Stimulated activated naive CD8-positive, alpha-beta T cell treated with anti-CD3 and anti-CD28 coated beads, Interleukin-15, Interleukin-2, amounts not matched to agents 100 ng/mL and 50 ng/mL, for 24 hours (primary cell): ENCODE results near the gene CLK3.
"Not testable (repeated sequence)": the region's sequence is repeated elsewhere in the genome, so short reads cannot be mapped to it uniquely, and the experiment has no call there.

ENCODE experiments used
- H3K27ac Mint-ChIP-seq: one replicate; pipeline ENCODE4 v1.8.0; 2021; ENCODE audit warnings: mild to moderate bottlenecking, mixed read lengths
- H3K27me3 Mint-ChIP-seq: one replicate; pipeline ENCODE4 v1.8.0; 2021; ENCODE audit warnings: mixed read lengths
- H3K36me3 Mint-ChIP-seq: one replicate; pipeline ENCODE4 v1.8.0; 2021; ENCODE audit warnings: low read depth, mixed read lengths
- H3K4me1 Mint-ChIP-seq: one replicate; pipeline ENCODE4 v1.8.0; 2021; ENCODE audit warnings: low read depth, mixed read lengths
- H3K4me3 Mint-ChIP-seq: one replicate; pipeline ENCODE4 v1.8.0; 2021; ENCODE audit warnings: mild to moderate bottlenecking, mixed read lengths
- H3K9me3 Mint-ChIP-seq: one replicate; pipeline ENCODE4 v1.8.0; 2021; ENCODE audit warnings: mixed read lengths

The CLK3 gene

DNA sequence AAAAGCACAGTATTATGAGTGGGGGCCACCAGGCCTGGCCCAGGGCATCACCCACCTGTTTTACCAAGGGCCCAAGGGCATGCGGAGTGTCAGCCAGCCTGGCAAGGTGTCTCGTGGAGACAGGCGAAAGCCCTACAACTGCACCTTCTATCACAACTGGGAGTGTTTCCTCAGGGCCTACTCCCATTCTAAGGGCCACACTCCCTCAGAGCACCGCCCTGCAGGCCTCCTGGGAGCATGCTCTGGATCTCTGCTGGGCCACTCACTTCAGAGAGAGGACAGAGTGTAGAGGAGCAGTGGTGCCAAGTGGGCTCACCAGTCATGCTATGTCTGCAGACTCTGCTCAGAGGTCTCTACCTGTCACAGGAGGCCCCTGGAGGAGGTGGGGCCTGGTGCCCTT, 21.2 kb upstream of the CLK3 start:
- H3K36me3 Mint-ChIP-seq = peaks cover 49% of the 10 kb centered on the region
- H3K4me3 Mint-ChIP-seq = no peak overlapping the region
- H3K27ac Mint-ChIP-seq = peak overlapping the region; percentile 58
- H3K27me3 Mint-ChIP-seq = no peaks in the 10 kb centered on the region
- peaks cover 18% of the 10 kb centered on the region for H3K4me1 Mint-ChIP-seq
- no peaks in the 10 kb centered on the region for H3K9me3 Mint-ChIP-seq

DNA sequence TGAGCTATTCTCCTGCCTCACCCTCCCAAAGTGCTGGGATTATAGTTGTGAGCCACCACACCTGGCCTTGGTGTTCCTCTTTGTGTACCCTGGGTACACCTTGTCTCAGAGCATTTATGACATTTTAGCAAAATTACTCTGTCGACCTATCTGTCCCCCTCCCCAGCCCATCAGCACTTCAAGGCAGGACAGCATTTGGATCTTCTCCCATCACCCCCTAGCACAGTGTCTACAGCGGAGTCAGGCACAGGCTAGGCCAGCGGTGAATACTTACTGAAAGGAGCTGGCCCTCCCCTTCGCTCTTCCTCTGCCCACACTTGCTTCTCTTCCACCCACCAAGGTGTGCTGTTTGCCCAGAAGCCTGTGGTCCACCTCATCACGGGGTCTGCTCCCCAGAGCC, 20.4 kb upstream of the CLK3 start:
- Mint-ChIP-seq H3K36me3 (peaks cover 42% of the 10 kb centered on the region), H3K27ac (no peak overlapping the region), H3K27me3 (no peaks in the 10 kb centered on the region), H3K4me3 (no peak overlapping the region), H3K9me3 (no peaks in the 10 kb centered on the region), H3K4me1 (peaks cover 21% of the 10 kb centered on the region)

DNA sequence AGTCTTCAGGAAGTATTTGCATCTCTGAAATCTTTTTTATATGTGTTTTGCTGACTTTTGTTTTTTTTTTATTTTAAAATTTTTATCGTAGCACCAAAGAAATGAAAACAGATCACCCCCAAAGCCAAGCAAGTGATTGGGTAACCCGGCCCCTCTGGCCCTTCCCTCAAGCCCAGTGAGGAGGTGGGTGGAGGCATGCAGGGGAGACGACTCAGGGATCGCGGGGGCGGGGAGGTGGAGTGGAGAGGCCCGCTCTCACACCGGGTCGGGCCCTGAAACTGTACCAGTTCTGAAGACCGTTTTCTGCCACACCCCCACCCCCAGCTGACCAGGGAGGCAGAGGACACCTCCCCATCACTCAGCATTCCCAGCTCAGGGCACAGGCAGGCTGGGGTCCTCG, 18.9 kb upstream of the CLK3 start:
- peaks cover 21% of the 10 kb centered on the region for H3K4me1 Mint-ChIP-seq
- H3K27ac Mint-ChIP-seq = peak overlapping the region; percentile 40
- not testable (repeated sequence) for H3K9me3 Mint-ChIP-seq, H3K4me3 Mint-ChIP-seq, H3K27me3 Mint-ChIP-seq
- peaks cover 34% of the 10 kb centered on the region for H3K36me3 Mint-ChIP-seq

DNA sequence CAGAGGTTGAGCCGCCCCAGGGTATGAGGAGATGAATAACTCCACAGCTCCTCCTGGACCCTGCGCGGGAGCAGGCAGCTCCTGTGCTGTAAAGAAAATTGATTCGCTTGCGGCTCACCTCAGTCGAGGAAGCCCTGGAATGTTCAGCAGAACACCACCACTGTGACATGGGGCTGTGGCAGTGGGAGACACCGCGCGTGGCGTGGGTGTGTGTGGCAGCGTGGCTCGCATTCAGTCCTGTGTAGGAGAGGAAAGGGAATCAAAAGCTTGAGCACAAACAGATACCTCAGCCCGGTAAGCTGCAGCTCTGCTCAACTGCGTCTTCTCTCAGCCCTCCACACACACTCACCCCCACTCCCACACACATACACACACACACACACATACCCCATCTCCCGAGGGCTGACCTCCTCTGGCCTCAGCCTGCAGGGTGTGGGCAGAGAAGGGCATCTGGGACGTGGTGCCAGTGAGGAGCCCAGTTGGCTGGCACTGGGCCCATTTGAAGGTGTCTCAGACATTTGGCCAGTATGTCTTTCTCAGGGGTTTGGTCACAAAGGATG, 18.4 kb upstream of the CLK3 start:
- H3K4me1 Mint-ChIP-seq = peaks cover 21% of the 10 kb centered on the region
- not testable (repeated sequence) for H3K27me3 Mint-ChIP-seq, H3K4me3 Mint-ChIP-seq, H3K9me3 Mint-ChIP-seq, H3K27ac Mint-ChIP-seq
- H3K36me3 Mint-ChIP-seq = peaks cover 31% of the 10 kb centered on the region

DNA sequence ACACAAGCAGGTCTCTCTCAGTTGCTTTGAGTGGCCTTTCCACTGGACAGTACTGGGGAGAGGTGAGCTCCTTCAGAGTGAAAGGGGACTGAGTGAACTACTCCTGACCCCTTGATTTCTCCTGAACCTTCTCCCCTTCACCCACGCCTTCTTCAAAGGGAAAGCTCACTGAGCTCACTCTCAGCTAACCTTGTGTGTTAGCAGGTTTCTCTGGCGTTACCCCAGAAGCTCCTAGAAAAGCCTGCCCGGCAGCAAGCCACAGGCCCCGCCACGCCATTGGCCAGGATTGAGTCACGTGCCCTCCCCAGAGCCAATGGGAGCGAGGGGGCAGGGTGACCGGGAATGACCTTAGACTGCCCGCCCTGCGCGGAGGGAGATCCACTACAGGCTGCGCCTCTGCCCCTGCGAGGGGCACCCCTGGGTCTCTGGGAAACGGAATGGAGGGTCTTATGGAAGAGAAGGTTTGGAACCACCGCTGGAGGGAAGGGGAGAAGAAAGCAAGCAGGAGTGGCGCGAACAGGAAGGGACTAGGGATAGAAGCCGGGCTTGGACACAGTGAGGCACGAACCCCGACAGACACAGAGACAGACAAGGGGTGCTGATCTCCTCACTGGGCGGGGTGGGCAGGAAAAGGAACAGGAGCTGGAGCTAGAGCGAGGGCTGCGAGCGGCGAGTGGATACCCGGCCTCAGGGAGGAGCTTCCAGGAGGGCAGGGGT, 17.4 kb upstream of the CLK3 start:
- H3K9me3 Mint-ChIP-seq = no peaks in the 10 kb centered on the region
- peaks cover 21% of the 10 kb centered on the region for H3K4me1 Mint-ChIP-seq
- peak overlapping the region; percentile 97 for H3K27ac Mint-ChIP-seq
- H3K27me3 Mint-ChIP-seq = no peaks in the 10 kb centered on the region
- H3K36me3 Mint-ChIP-seq = peaks cover 24% of the 10 kb centered on the region
- peak overlapping the region; percentile 90 for H3K4me3 Mint-ChIP-seq

DNA sequence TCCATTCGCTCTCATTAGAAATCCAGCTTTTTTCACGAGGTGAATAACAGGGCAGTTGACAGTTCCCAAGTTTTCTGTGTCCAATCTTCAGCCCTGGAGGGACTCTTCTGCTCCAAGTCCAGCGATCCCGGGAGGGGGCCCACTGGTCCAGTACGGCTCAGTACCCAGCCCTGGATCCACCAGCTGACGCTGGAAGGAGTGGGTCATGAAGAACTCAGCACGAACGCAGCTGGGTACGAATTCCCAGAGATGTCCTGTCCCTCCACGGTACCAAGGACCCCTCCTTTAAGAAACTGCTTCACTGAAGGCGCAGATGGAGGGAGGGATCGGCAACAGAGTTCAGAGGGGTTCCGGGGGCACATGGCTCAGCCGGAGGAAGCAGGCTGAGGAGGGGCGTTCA, 16.5 kb upstream of the CLK3 start:
- Mint-ChIP-seq H3K4me3 (peak overlapping the region; percentile 90), H3K36me3 (peaks cover 20% of the 10 kb centered on the region), H3K4me1 (peaks cover 21% of the 10 kb centered on the region), H3K27ac (peak overlapping the region; percentile 97), H3K9me3 (no peaks in the 10 kb centered on the region), H3K27me3 (no peaks in the 10 kb centered on the region)

DNA sequence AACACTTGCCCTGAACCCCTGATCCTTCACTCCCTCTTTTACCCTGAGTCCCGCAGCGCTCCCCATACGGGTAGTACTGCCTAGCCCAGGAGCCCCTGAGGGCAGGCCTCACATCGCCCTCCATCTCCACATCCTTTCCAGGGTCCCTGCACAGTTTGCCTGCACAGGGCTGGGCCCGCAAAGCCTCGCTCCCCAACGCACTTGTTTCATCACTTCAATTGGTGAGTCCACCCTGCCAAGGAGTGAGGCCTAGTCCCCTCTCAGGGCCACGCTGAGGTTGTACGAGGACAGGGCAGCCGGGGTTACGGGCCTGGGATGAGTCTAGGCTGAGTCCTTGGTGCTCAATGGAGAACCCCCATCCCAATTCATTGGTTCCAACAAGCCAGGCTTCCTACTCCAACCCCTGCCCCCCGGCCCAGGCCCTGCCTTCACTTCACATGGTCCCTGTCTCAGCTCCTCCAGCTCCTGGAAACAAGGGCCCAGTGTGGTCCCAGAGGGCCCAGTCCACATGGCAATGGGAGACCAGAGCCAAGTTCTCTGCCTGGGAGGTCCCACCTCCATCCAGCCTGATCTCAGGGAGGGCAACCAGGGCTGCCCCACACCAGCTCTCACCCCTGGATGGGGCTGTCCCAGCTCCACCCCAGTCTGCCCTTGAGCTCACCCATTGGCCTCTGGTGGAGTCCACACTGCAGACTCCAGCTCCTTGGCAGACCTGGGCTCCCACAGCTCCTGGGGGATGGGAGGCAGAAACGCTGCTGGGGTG, 12.4 kb upstream of the CLK3 start:
- no peaks in the 10 kb centered on the region for H3K27me3 Mint-ChIP-seq
- H3K36me3 Mint-ChIP-seq = peaks cover 5% of the 10 kb centered on the region
- peaks cover 15% of the 10 kb centered on the region for H3K4me1 Mint-ChIP-seq
- H3K27ac Mint-ChIP-seq = no peak overlapping the region
- no peaks in the 10 kb centered on the region for H3K9me3 Mint-ChIP-seq
- no peak overlapping the region for H3K4me3 Mint-ChIP-seq

DNA sequence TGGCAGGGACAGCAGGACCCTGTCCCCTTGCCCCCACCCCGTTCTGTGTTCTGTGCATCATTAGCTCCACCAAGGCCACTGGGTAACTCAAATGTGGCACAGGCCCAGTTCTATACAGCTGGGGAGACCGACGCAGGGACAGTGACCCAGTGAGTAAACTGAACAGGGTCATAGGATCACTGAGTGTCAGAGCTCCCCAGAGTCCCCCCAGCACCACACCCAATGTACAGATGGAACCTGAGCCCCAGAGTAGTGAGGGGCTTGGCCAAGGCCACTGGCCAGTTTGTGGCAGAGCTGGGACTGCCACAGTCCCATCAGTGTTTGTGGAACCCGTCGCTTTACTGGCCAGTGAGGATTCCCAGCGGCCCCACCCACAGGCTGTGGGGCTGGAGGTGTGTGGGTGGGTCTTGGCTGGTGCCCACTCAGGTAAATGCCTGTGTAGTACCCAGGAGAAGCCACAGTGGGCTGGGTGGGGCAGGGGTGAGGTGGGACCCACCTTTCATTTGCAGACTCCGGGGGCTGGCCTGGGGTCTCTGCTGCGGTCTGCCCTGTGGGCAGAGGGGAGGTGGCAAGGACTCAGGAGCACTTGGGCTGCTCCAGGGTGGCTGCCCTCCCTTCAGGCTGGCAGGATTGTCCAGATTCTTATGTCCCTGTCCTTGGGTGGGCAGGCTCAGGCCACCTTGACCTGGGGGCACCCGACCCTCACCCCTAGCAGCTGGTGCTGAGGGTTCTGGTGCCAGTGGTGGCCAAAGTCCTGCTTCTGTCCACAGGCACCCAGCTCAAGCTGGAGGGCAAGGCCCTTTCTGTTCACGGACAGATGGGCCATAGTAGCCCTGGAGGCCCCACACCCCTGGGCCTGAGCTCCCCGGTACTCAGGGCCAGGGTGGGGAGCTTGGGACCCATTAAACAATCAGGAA, 11.6 kb upstream of the CLK3 start:
- no peak overlapping the region for H3K27ac Mint-ChIP-seq
- H3K27me3 Mint-ChIP-seq = no peaks in the 10 kb centered on the region
- no peaks in the 10 kb centered on the region for H3K36me3 Mint-ChIP-seq
- H3K4me1 Mint-ChIP-seq = peaks cover 7% of the 10 kb centered on the region
- H3K4me3 Mint-ChIP-seq = no peak overlapping the region
- no peaks in the 10 kb centered on the region for H3K9me3 Mint-ChIP-seq

DNA sequence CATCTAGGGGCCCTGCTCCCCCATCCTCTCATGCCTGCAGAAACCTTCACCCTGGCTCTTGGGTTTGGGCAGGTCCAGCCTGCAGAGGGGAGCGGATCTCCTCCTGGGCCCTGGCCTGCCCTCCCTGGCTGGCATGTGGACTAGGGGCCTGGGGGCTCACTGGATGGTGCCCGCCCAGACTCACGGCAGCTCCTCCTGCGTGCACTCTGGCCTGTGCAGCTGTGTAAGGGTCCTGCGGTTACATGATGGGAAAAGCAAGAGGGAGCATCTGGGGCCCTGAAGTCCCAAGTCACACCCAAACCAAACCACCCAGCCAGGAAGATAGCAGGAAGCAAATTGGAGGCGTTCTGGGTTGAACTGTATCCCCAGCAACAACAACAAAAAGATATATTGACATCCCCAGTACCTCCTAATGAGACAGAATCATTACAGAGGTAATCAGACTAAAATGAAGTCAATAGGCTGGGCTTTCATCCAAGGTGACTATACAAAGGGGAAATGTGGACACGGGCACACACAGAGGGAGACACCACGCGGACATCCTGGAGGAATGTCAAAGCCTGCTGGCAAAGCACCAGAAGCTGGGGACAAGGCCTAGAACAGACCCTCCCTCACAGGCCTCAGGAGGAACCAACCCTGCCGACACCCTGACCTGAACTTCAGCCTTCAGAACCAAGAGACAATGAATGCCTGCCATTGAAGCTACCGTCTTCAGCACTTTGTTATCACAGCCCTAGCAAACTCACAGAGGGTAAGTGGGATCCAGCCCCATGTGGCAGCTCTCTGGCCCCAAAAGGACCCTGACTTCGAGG, 10.4 kb upstream of the CLK3 start:
- H3K4me3 Mint-ChIP-seq = no peak overlapping the region
- no peaks in the 10 kb centered on the region for H3K27me3 Mint-ChIP-seq
- H3K4me1 Mint-ChIP-seq = no peaks in the 10 kb centered on the region
- no peaks in the 10 kb centered on the region for H3K9me3 Mint-ChIP-seq
- no peaks in the 10 kb centered on the region for H3K36me3 Mint-ChIP-seq
- no peak overlapping the region for H3K27ac Mint-ChIP-seq

DNA sequence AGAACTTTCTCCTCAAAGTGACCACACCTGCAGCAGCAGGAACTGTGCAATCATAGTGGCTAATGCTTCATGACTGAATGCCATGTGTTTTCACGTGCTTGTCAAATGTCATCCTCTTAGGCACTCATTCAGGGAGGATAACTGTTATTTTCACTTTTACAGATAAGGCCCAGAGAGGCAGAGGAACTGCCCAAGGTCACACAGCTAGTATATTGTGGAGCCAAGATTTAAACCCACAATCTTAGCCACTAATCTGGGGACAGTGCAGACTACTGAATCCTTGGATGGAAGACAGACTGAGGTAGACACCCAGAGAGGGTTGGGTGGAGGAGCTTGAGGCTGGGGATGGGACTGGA, 9.9 kb upstream of the CLK3 start:
- Mint-ChIP-seq H3K4me3 (no peak overlapping the region), H3K27me3 (no peaks in the 10 kb centered on the region), H3K9me3 (no peaks in the 10 kb centered on the region), H3K36me3 (no peaks in the 10 kb centered on the region), H3K4me1 (no peaks in the 10 kb centered on the region), H3K27ac (no peak overlapping the region)

DNA sequence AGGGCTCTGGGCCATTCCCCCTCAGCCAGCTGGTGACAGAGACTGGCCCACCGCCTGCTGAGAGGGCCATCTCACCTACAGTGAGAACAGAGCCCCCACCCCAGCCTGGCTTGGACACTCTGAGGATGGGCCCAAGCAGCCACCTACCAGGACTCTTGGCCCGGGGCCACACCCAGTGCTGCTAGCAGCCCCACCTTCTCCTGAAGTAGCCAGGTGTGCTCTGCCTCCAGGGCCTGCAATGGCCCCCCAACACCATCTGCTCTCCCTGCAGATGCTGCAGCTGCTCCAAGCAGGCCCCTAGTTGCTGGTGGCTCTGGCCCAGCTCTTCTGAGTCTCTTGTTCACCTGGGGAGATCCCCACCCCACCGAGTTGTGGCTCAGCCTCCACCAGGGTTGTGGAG, 6.8 kb upstream of the CLK3 start:
- H3K27ac Mint-ChIP-seq = no peak overlapping the region
- peaks cover 11% of the 10 kb centered on the region for H3K4me1 Mint-ChIP-seq
- no peaks in the 10 kb centered on the region for H3K9me3 Mint-ChIP-seq
- H3K27me3 Mint-ChIP-seq = no peaks in the 10 kb centered on the region
- no peaks in the 10 kb centered on the region for H3K36me3 Mint-ChIP-seq
- no peak overlapping the region for H3K4me3 Mint-ChIP-seq

DNA sequence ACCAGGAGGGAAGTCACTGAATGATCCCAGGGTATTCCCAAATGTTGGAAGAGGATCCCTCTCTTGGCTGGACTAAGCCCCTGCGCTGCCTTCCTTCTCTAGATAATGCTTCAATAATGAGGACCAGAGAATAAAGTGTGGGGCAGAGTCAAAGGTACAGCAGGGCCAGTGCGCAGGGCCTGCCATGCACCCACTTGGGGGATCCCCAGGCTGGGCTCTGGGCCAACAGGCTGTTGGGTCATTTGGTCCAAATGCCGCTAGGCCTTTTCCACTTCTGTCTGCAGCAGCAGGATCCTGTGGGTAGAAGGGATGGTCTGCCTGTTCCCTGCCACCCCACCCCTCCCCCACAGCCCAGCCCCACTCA, 5.7 kb upstream of the CLK3 start:
- no peak overlapping the region for H3K4me3 Mint-ChIP-seq
- H3K36me3 Mint-ChIP-seq = no peaks in the 10 kb centered on the region
- H3K9me3 Mint-ChIP-seq = no peaks in the 10 kb centered on the region
- H3K27ac Mint-ChIP-seq = no peak overlapping the region
- H3K27me3 Mint-ChIP-seq = no peaks in the 10 kb centered on the region
- peaks cover 17% of the 10 kb centered on the region for H3K4me1 Mint-ChIP-seq

DNA sequence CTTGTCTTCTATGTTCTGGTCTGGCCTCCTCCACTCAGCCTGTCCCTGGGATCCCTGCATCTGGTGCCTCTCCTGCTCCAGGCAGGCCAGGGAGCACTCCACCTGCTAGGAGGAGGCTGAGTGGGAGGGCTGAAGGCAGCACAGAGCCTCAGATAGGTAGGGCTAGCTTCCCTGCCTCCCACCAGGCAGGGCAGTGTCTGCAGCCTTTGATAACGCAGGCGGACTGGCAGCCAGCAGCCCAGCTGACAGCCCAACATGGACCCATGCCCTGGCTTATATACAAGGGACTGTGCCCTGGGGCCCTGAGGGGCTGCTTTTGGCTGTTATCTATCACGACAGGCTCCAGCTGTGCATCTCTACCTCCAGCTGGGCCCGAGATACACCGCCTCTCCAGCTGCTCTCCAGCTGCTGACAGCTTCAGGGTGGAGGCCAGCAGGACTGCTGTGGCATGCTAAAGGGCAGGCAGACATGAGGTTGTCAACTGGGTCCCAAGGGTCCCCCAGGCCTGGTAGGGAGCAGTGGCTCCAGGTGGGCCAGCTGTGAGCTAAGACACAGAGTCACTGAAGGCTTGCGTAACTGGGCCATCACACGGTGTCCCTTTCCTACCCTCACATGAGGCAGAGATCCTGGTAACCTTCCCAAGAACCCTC, 5.2 kb upstream of the CLK3 start:
- Mint-ChIP-seq H3K27me3 (no peaks in the 10 kb centered on the region), H3K36me3 (no peaks in the 10 kb centered on the region), H3K4me1 (peaks cover 17% of the 10 kb centered on the region), H3K9me3 (no peaks in the 10 kb centered on the region), H3K27ac (no peak overlapping the region), H3K4me3 (no peak overlapping the region)

DNA sequence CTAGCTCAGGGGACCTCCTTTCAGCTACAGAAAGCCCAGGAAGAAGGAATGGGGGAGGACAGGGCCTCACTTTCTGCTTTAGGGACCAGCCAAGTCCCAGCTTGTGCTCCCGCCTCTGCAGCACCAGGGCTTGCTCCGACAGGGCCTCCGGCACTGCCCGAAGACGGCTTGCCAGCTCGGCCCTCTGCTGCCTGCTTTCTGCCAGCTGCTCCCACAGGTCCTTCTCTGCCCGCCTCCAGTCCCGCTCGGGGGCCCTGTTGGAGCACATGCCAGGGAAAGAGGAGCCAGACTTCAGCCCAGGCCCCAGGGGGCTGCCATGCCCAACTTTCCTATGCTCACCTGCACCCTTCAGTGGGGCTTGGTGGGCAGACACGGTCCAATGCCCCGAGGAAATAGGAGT, 4.3 kb upstream of the CLK3 start:
- H3K36me3 Mint-ChIP-seq = peaks cover 1% of the 10 kb centered on the region
- no peaks in the 10 kb centered on the region for H3K9me3 Mint-ChIP-seq
- peaks cover 17% of the 10 kb centered on the region for H3K4me1 Mint-ChIP-seq
- no peaks in the 10 kb centered on the region for H3K27me3 Mint-ChIP-seq
- no peak overlapping the region for H3K27ac Mint-ChIP-seq
- H3K4me3 Mint-ChIP-seq = no peak overlapping the region
